Osteocyte (in vitro differentiated cells): Measurements from ENCODE around the gene KLK14. TPM values are rescaled to one million over a fixed set of nuclear protein-coding genes. Genes with fewer than 3 reads are reported as not detected.

Experiments used
- DNase-seq: peaks from one replicate; pipeline ENCODE4 v3.0.0; 2021; ENCODE audit warnings: mixed read lengths; ENCODE audit not compliant: unreplicated experiment; ENCODE audit errors: extremely low spot score
- H3K27ac Mint-ChIP-seq: one replicate; pipeline ENCODE4 v1.8.0; 2021; ENCODE audit warnings: mild to moderate bottlenecking, mixed read lengths; ENCODE audit not compliant: unreplicated experiment
- H3K27me3 Mint-ChIP-seq: one replicate; pipeline ENCODE4 v1.8.0; 2021; ENCODE audit warnings: mixed read lengths; ENCODE audit not compliant: unreplicated experiment
- H3K36me3 Mint-ChIP-seq: one replicate; pipeline ENCODE4 v1.8.0; 2021; ENCODE audit warnings: mixed read lengths; ENCODE audit not compliant: unreplicated experiment
- H3K4me1 Mint-ChIP-seq: one replicate; pipeline ENCODE4 v1.8.0; 2021; ENCODE audit warnings: mixed read lengths; ENCODE audit not compliant: unreplicated experiment
- H3K4me3 Mint-ChIP-seq: one replicate; pipeline ENCODE4 v1.8.0; 2021; ENCODE audit warnings: mild to moderate bottlenecking, moderate library complexity, mixed read lengths; ENCODE audit not compliant: unreplicated experiment
- H3K9me3 Mint-ChIP-seq: one replicate; pipeline ENCODE4 v1.8.0; 2021; ENCODE audit warnings: mixed read lengths; ENCODE audit not compliant: unreplicated experiment
- total RNA-seq: library from RNA; stranded (reverse); gene quantifications from 2 replicates; pipeline ENCODE4 v1.2.1, GENCODE V29; 2021
- TF ChIP-seq, protein P1 (sequence below): fragments of 200-600 bp; sonication (generic); IDR thresholded peaks from 2 replicates; pipeline ENCODE4 v1.5.0; 2021; ENCODE audit warnings: antibody characterized with exemption, mild to moderate bottlenecking, moderate library complexity

The KLK14 gene
- total RNA-seq, 1 donor from 2014 or later = not detected

DNA sequence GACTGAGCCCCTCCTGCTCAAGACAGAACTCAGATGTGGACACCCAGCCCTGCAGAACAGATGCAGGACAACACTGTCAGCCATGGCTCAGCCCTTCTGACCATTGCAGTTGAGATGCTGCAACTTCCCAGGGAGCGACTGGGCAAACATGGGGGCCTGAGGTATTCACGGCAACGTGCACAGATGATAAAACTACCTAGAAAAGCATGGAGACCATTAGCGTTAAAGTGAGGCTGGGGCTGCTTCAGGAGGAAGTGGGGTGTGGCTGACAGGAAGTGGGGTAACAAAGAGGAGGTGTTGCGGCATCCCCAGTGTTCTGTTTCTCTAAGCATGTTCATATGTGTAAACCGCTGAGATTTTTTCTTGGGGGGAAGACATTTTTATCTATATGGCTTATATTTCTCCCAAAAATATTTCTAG is 40.7 kb upstream of the KLK14 start:
- H3K27me3 Mint-ChIP-seq = no peaks in the 10 kb centered on the region
- TF ChIP-seq, protein P1, sequence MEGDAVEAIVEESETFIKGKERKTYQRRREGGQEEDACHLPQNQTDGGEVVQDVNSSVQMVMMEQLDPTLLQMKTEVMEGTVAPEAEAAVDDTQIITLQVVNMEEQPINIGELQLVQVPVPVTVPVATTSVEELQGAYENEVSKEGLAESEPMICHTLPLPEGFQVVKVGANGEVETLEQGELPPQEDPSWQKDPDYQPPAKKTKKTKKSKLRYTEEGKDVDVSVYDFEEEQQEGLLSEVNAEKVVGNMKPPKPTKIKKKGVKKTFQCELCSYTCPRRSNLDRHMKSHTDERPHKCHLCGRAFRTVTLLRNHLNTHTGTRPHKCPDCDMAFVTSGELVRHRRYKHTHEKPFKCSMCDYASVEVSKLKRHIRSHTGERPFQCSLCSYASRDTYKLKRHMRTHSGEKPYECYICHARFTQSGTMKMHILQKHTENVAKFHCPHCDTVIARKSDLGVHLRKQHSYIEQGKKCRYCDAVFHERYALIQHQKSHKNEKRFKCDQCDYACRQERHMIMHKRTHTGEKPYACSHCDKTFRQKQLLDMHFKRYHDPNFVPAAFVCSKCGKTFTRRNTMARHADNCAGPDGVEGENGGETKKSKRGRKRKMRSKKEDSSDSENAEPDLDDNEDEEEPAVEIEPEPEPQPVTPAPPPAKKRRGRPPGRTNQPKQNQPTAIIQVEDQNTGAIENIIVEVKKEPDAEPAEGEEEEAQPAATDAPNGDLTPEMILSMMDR = no peak

DNA sequence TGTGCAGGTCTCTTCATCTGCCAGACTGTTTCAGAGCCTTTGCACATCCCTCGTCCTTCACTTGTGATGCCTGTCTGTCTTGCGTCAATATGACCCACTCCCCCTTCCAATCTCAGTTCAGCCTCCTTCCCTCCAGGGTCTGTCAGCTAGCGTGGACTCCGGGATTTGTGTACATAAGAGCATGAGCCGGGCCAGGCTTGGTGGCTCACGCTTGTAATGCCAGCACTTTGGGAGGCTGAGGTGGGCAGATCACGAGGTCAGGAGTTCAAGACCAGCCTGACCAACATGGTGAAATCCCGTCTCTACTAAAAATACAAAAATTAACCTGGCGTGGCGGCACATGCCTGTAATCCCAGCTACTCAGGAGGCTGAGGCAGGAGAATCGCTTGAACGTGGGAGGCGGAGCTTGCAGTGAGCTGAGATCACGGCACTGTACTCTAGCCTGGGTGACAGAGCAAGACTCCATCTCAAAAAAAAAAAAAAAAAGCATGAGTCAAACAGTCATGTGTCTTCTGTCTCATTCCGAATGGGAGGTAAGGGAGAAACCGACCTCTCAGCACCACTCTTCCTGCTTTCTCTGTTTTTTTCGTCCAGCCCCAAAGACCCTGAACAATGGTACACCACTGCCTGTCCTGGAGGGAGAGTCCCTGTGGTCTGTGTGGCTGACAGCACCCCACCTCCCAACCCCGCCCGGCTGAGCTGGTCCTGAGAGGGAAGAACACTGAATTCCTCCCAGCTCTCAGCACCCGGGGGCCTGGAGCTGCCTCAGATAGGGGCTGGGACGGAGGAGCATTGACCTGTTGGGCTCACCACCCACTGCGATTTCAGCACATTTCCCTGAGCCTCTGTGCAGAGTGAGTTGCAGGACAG is 39.7 kb upstream of the KLK14 start:
- no peak for DNase-seq
- no peaks in the 10 kb centered on the region for H3K4me1 Mint-ChIP-seq
- H3K27ac Mint-ChIP-seq = no peak overlapping the region
- H3K27me3 Mint-ChIP-seq = no peaks in the 10 kb centered on the region
- no peaks in the 10 kb centered on the region for H3K9me3 Mint-ChIP-seq
- no peaks in the 10 kb centered on the region for H3K36me3 Mint-ChIP-seq
- TF ChIP-seq, protein P1 = no peak
- no peak overlapping the region for H3K4me3 Mint-ChIP-seq

More for the DNA sequence above, 40.7 kb upstream of the KLK14 start:
- Mint-ChIP-seq H3K4me3 (no peak overlapping the region), H3K36me3 (no peaks in the 10 kb centered on the region), H3K9me3 (no peaks in the 10 kb centered on the region), H3K27ac (no peak overlapping the region), H3K4me1 (no peaks in the 10 kb centered on the region)
- no peak for DNase-seq

DNA sequence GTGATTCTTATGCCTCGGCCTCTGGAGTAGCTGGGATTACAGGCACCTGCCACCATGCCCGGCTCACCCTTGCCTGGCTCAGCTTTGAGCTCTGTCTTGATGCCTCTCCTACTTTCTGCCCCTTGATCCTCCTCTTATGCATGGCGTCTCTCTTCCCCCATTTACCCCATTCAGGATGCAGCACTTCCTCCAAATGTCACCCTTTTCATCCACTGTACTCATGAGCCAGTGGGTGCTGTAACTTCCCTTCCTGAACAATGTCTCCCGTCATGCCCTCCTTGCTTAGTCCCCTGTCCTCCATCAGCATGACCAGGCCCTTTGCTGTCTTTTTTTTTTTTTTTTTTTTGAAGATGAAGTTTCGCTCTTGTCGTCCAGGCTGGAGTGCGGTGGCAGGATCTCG is 38.6 kb upstream of the KLK14 start:
- H3K4me1 Mint-ChIP-seq = no peaks in the 10 kb centered on the region

DNA sequence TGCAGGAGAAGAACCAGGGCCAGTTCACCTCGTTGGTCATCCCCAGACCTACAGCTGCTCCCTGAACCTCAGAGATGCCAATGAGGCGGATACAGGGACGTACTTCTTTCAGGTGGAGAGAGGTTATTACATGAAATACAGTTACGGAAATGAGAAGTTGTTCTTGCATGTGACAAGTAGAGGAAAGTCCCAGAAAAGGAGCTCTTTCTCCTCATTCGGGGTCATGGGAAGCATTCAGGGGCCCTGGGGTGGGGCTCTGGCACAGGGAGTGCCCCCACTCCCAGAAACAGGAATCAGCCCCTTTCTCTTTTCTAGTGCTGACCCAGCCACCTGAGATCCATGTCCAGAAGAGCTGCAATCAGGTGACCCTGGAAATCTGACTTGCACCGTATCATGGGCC is 37.5 kb upstream of the KLK14 start:
- Mint-ChIP-seq H3K9me3 (no peaks in the 10 kb centered on the region), H3K27me3 (no peaks in the 10 kb centered on the region), H3K4me3 (no peak overlapping the region)

More for the DNA sequence above, 38.6 kb upstream of the KLK14 start:
- Mint-ChIP-seq H3K4me3 (no peak overlapping the region), H3K9me3 (no peaks in the 10 kb centered on the region), H3K27me3 (no peaks in the 10 kb centered on the region), H3K36me3 (no peaks in the 10 kb centered on the region), H3K27ac (no peak overlapping the region)
- no peak for DNase-seq
- TF ChIP-seq, protein P1 = no peak

DNA sequence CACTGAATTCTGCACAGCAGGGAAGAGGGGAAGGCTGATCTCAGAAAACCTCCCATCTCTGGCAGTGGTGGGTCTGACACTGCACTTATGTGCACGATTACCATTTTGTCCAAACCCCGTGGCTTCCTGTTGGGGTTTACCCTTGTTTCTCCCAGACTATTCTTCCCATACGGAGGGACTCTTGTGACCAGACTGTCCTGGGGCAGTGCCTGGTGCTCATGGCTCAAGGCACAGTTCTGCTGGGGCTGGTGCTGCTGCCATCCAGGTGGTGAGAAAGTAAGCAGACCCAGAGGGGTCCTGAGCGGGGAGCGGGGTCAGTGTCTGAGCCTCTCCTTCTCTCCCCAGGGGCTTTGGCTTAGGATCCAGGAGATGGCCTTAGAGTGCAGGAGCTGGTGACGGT is 36.9 kb upstream of the KLK14 start:
- Mint-ChIP-seq H3K4me3 (no peak overlapping the region), H3K36me3 (no peaks in the 10 kb centered on the region), H3K9me3 (no peaks in the 10 kb centered on the region), H3K4me1 (no peaks in the 10 kb centered on the region), H3K27me3 (no peaks in the 10 kb centered on the region), H3K27ac (no peak overlapping the region)
- no peak for DNase-seq
- TF ChIP-seq, protein P1 = no peak

More for the DNA sequence above, 37.5 kb upstream of the KLK14 start:
- Mint-ChIP-seq H3K4me1 (no peaks in the 10 kb centered on the region), H3K36me3 (no peaks in the 10 kb centered on the region), H3K27ac (no peak overlapping the region)
- TF ChIP-seq, protein P1 = no peak
- DNase-seq = no peak
